ENCODE data around the gene AIFM2. TPM values are rescaled to one million over a fixed set of nuclear protein-coding genes. Genes with fewer than 3 reads are reported as not detected.

AIFM2 gene
- total RNA-seq, 1 donor from 2014 or later = 11.7 TPM

DNA sequence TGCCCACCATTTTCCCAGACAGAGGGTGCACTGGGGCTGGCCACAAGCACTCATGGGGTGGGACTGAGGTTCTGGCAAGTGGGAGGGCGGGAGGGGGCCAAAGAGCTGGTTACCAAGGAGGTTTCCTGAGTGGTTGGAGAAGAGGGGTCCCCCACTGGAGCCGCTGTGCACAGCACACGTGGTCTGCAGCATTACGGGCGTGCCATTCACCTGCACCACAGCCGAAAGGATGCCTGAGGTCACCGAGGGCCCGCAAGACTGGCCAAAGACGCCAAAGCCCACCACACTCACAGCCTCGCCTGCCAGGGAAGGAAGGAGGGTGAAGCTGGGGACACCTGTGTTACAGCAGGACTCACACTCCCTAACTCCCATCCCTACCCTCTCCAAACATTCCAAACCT, 9.9 kb upstream of the AIFM2 start:
- TF ChIP-seq, protein P1, sequence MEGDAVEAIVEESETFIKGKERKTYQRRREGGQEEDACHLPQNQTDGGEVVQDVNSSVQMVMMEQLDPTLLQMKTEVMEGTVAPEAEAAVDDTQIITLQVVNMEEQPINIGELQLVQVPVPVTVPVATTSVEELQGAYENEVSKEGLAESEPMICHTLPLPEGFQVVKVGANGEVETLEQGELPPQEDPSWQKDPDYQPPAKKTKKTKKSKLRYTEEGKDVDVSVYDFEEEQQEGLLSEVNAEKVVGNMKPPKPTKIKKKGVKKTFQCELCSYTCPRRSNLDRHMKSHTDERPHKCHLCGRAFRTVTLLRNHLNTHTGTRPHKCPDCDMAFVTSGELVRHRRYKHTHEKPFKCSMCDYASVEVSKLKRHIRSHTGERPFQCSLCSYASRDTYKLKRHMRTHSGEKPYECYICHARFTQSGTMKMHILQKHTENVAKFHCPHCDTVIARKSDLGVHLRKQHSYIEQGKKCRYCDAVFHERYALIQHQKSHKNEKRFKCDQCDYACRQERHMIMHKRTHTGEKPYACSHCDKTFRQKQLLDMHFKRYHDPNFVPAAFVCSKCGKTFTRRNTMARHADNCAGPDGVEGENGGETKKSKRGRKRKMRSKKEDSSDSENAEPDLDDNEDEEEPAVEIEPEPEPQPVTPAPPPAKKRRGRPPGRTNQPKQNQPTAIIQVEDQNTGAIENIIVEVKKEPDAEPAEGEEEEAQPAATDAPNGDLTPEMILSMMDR (IDR thresholded peaks at IDR 0.05) = no peak
- Mint-ChIP-seq H3K9me3 (ENCODE audit: unreplicated experiment) (no peaks in the 10 kb centered on the region), H3K27me3 (ENCODE audit: unreplicated experiment) (no peaks in the 10 kb centered on the region), H3K27ac (ENCODE audit: unreplicated experiment) (no peak overlapping the region), H3K4me1 (ENCODE audit: unreplicated experiment) (peaks cover 12% of the 10 kb centered on the region), H3K36me3 (ENCODE audit: unreplicated experiment) (peaks cover 6% of the 10 kb centered on the region), H3K4me3 (ENCODE audit: unreplicated experiment) (no peak overlapping the region)
- no peak for DNase-seq (ENCODE audit: extremely low spot score, unreplicated experiment)

DNA sequence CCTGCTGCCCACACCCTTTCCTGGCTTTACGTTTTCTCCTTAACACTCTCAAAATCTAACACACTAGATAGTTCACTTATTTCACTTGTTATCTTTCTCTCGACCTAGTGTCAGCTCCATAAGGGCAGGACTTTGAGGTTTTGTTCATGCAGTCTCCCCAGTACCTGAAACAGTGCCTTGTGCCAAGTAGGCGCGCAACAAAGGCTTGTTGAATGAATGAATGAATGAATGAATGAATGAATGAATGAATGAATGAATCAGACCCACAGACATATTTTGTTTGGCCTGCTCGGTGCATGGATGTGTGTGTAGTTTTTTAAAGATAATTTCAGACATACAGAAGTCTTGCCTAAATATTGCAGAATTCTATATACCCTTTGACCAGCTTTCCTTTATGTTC, 7.7 kb upstream of the AIFM2 start:
- Mint-ChIP-seq H3K4me1 (ENCODE audit: unreplicated experiment) (peaks cover 3% of the 10 kb centered on the region), H3K36me3 (ENCODE audit: unreplicated experiment) (peaks cover 10% of the 10 kb centered on the region), H3K27me3 (ENCODE audit: unreplicated experiment) (no peaks in the 10 kb centered on the region), H3K4me3 (ENCODE audit: unreplicated experiment) (no peak overlapping the region), H3K9me3 (ENCODE audit: unreplicated experiment) (no peaks in the 10 kb centered on the region), H3K27ac (ENCODE audit: unreplicated experiment) (no peak overlapping the region)
- TF ChIP-seq, protein P1 (IDR thresholded peaks at IDR 0.05) = no peak
- no peak for DNase-seq (ENCODE audit: extremely low spot score, unreplicated experiment)

DNA sequence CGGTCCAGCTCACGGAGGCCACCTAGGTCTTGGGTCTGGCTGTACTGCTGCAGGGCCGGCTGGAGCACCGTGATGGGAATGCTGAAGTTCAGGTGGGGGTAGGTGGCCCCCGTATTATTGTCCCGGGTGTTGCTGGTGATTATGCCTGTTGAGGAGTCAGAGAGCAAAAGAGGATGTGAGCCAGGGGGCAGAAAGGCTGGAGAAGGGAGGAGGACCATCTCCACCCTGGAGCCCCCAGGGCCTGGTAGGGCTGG, 7.3 kb upstream of the AIFM2 start:
- TF ChIP-seq, protein P1 (IDR thresholded peaks at IDR 0.05) = no peak
- Mint-ChIP-seq H3K27ac (ENCODE audit: unreplicated experiment) (no peak overlapping the region), H3K27me3 (ENCODE audit: unreplicated experiment) (no peaks in the 10 kb centered on the region), H3K4me1 (ENCODE audit: unreplicated experiment) (peaks cover 2% of the 10 kb centered on the region), H3K9me3 (ENCODE audit: unreplicated experiment) (no peaks in the 10 kb centered on the region), H3K36me3 (ENCODE audit: unreplicated experiment) (peaks cover 10% of the 10 kb centered on the region), H3K4me3 (ENCODE audit: unreplicated experiment) (no peak overlapping the region)
- DNase-seq (ENCODE audit: extremely low spot score, unreplicated experiment) = no peak

DNA sequence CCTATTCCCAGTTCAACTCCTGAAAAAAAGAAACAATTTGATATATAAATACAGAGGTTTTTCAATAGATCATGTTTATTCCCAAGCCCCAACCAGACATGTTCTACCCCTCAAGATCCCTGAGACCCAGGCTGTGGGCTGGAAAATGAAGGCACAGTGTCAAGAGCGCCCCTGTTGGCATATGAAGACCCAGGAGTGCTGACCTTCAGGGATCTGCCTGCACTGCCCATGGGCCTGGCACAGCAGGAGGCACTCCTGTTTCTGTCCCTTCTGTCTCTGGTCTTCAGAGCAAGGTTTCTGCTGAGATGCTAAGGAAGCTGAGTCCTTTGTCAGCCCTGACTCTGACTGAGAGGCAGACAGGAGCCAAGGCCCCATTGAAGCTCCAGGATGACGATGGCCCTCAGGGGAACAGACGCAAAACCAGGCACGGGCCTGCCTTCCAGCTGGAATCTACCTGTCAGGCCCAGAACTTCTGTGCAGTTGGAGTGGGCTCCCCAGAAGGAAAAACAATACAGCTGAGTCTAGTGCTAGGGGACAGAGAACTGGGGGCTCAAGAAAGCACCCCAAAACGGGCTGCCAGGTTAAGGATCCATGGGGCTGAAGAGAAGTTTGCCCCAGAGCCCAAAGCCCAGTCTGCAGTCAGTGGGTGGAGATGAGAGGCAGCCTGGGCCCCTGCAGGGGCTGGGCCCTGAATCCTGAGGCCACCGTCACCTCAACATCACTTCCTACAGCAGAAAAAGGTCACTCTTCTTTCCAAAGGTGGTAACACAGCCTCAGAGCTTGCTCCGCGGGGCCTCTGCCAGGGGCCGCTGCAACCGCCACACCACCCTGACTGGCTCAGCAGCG, 6.7 kb upstream of the AIFM2 start:
- Mint-ChIP-seq H3K4me1 (ENCODE audit: unreplicated experiment) (no peaks in the 10 kb centered on the region), H3K27ac (ENCODE audit: unreplicated experiment) (no peak overlapping the region), H3K4me3 (ENCODE audit: unreplicated experiment) (no peak overlapping the region), H3K9me3 (ENCODE audit: unreplicated experiment) (no peaks in the 10 kb centered on the region), H3K27me3 (ENCODE audit: unreplicated experiment) (no peaks in the 10 kb centered on the region), H3K36me3 (ENCODE audit: unreplicated experiment) (peaks cover 10% of the 10 kb centered on the region)
- TF ChIP-seq, protein P1 (IDR thresholded peaks at IDR 0.05) = no peak
- DNase-seq (ENCODE audit: extremely low spot score, unreplicated experiment) = no peak

DNA sequence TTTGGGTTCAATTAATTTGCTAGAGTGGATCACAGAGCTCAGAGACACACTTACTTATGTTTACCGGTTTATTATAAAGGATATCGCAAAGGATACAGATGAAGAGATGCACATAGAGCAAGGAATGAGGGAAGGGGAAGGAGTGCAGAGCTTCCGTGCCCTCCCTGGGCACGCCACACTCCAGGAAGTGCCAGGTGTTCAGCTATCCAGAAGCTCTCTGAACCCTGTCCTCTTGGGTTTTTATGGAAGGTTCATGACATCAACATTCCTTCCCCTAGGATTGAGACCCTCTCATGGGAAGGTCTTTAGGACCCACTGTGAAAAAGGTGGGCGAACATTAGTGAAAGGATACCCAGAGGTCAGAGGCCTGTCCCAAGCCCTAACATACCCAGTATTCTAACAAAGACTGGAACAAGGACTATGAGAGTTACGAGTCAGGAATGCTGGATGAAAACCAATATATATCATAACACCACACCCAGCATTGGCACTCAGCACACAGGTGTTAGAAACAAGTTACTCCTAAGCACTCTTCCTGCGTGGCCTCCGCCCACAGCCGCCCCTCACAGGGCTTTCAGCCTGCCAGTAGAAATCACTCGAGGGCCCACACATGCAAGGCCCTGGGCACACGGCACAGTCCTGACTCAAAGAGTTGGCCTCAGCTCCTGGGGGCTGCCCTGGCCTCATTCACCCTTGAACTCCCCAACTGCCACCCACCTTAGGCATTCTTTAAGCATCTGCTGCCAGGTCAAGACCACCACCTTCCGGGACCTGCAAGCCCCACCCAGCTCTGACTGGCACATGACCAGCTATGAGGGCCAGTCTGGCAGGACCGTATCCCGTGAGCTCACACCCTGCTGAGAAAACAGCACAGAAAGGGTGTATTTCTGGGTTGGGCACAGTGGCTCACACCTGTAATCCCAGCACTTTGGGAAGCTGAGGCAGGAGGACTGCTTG, 5.6 kb upstream of the AIFM2 start:
- no peak for DNase-seq (ENCODE audit: extremely low spot score, unreplicated experiment)
- Mint-ChIP-seq H3K9me3 (ENCODE audit: unreplicated experiment) (no peaks in the 10 kb centered on the region), H3K27ac (ENCODE audit: unreplicated experiment) (no peak overlapping the region), H3K36me3 (ENCODE audit: unreplicated experiment) (peaks cover 11% of the 10 kb centered on the region), H3K27me3 (ENCODE audit: unreplicated experiment) (no peaks in the 10 kb centered on the region), H3K4me3 (ENCODE audit: unreplicated experiment) (no peak overlapping the region), H3K4me1 (ENCODE audit: unreplicated experiment) (peaks cover 2% of the 10 kb centered on the region)
- TF ChIP-seq, protein P1 (IDR thresholded peaks at IDR 0.05) = no peak

Data from osteocyte (in vitro differentiated cells).